WTC11 (cell line): Measurements from ENCODE around the gene CPT1A.

Experiments
- CREB1 ChIP-seq: sonication (generic); formaldehyde crosslinking; IDR thresholded peaks from 2 replicates; pipeline ENCODE4 v1.8.0; 2023; ENCODE audit warnings: mild to moderate bottlenecking, missing genetic modification reagents
- NR2C2 ChIP-seq: sonication (generic); formaldehyde crosslinking; IDR thresholded peaks from 2 replicates; pipeline ENCODE4 v1.8.0; 2022; ENCODE audit warnings: mild to moderate bottlenecking, missing genetic modification reagents
- ZNF671 ChIP-seq: fragments of 250-450 bp; sonication (Bioruptor Pico); IDR thresholded peaks from 2 replicates; pipeline ENCODE4 v1.8.0; 2021; ENCODE audit warnings: mild to moderate bottlenecking
- TF ChIP-seq, protein P1 (sequence below): fragments of 200-600 bp; IDR thresholded peaks from 2 replicates; pipeline ENCODE4 v1.8.0; 2022; ENCODE audit warnings: antibody characterized with exemption

DNA sequence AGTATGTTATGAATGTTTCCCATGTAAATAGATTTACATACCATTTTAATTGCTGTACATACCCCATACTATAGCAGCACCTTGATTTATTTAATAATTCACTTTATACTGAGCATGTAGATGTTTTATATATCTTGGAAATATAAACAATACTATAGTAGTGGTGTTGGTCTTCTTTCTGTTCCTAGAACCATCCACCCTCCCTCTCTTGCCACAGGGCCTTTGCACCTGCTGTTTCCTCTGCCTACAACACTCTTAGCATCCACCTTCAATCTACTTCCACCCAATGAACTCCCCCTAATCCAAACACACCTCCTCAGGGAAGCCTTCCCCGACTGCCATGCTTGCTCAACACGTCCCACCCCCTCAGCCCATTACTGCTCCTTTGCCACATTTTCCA, 120.6 kb downstream of the CPT1A start:
- TF ChIP-seq, protein P1, sequence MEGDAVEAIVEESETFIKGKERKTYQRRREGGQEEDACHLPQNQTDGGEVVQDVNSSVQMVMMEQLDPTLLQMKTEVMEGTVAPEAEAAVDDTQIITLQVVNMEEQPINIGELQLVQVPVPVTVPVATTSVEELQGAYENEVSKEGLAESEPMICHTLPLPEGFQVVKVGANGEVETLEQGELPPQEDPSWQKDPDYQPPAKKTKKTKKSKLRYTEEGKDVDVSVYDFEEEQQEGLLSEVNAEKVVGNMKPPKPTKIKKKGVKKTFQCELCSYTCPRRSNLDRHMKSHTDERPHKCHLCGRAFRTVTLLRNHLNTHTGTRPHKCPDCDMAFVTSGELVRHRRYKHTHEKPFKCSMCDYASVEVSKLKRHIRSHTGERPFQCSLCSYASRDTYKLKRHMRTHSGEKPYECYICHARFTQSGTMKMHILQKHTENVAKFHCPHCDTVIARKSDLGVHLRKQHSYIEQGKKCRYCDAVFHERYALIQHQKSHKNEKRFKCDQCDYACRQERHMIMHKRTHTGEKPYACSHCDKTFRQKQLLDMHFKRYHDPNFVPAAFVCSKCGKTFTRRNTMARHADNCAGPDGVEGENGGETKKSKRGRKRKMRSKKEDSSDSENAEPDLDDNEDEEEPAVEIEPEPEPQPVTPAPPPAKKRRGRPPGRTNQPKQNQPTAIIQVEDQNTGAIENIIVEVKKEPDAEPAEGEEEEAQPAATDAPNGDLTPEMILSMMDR: no peak
- no peak for TF ChIP-seq ZNF671
- TF ChIP-seq CREB1 (CRISPR knock-in tag): no peak
- no peak for TF ChIP-seq NR2C2 (CRISPR knock-in tag)
